ENCODE data around the gene LTBP4. TPM values are rescaled to one million over a fixed set of nuclear protein-coding genes. Genes with fewer than 3 reads are reported as not detected.

LTBP4 gene
- total RNA-seq, 1 donor from 2014 or later: 46.9 TPM

DNA sequence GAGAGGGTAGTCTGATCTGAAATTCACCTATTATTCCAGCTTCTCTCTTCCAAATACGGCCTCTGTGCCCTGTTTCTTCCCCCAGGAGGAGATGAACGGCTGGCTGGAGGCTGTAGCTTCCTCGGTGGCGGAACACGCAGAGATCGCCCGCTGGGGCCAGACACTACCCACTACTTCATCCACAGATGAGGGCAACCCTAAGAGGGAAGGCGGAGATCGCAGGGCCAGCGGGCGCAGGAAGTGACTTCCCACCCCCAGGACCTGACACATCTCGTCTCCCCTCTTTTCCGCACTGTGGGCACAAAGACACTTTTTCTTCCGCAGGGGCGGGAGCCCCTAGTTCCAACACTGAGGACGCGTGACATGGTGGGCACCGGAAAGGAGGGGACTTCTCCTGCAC lies 25.8 kb upstream of the LTBP4 start:
- H3K4me3 Mint-ChIP-seq (ENCODE audit: unreplicated experiment): no peak overlapping the region
- H3K27me3 Mint-ChIP-seq (ENCODE audit: low read depth, unreplicated experiment): no peaks in the 10 kb centered on the region
- FAIRE-seq: no peak
- Histone ChIP-seq H3K9me3 (ENCODE audit: insufficient read depth, low read depth, low read length) (no peaks in the 10 kb centered on the region), H3K4me3 (ENCODE audit: insufficient read depth, low read depth, low read length) (no peak overlapping the region), H3K4me2 (ENCODE audit: low read length) (no peak overlapping the region), H3K27ac (ENCODE audit: low read depth, low read length) (no peak overlapping the region), H3K4me1 (ENCODE audit: insufficient read depth, low read length) (peaks cover 3% of the 10 kb centered on the region), H3K27me3 (ENCODE audit: insufficient read depth, low read length) (no peaks in the 10 kb centered on the region), H3K36me3 (ENCODE audit: insufficient read depth, low read length) (peaks cover 2% of the 10 kb centered on the region), H3K9ac (ENCODE audit: low read length) (no peak overlapping the region), H4K20me1 (ENCODE audit: insufficient read depth, low read length) (no peaks in the 10 kb centered on the region), H2AFZ (ENCODE audit: low read depth, low read length) (no peak overlapping the region), H3K79me2 (ENCODE audit: insufficient read depth, low read length) (peaks cover 8% of the 10 kb centered on the region)
- peaks cover 2% of the 10 kb centered on the region for H3K4me1 Mint-ChIP-seq (ENCODE audit: low read depth, unreplicated experiment)
- TF ChIP-seq, protein P1, sequence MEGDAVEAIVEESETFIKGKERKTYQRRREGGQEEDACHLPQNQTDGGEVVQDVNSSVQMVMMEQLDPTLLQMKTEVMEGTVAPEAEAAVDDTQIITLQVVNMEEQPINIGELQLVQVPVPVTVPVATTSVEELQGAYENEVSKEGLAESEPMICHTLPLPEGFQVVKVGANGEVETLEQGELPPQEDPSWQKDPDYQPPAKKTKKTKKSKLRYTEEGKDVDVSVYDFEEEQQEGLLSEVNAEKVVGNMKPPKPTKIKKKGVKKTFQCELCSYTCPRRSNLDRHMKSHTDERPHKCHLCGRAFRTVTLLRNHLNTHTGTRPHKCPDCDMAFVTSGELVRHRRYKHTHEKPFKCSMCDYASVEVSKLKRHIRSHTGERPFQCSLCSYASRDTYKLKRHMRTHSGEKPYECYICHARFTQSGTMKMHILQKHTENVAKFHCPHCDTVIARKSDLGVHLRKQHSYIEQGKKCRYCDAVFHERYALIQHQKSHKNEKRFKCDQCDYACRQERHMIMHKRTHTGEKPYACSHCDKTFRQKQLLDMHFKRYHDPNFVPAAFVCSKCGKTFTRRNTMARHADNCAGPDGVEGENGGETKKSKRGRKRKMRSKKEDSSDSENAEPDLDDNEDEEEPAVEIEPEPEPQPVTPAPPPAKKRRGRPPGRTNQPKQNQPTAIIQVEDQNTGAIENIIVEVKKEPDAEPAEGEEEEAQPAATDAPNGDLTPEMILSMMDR (IDR thresholded peaks at IDR 0.05; ENCODE audit: insufficient read depth, low read depth, low read length): no peak
- no peak for TF ChIP-seq EZH2 (IDR thresholded peaks at IDR 0.05; ENCODE audit: insufficient read depth, low read length)
- peaks cover 6% of the 10 kb centered on the region for H3K9me3 Mint-ChIP-seq (ENCODE audit: unreplicated experiment)
- DNase-seq (ENCODE audit: low read depth): no peak
- peaks cover 3% of the 10 kb centered on the region for H3K36me3 Mint-ChIP-seq (ENCODE audit: low read depth, unreplicated experiment)
- H3K27ac Mint-ChIP-seq (ENCODE audit: unreplicated experiment): no peak overlapping the region

DNA sequence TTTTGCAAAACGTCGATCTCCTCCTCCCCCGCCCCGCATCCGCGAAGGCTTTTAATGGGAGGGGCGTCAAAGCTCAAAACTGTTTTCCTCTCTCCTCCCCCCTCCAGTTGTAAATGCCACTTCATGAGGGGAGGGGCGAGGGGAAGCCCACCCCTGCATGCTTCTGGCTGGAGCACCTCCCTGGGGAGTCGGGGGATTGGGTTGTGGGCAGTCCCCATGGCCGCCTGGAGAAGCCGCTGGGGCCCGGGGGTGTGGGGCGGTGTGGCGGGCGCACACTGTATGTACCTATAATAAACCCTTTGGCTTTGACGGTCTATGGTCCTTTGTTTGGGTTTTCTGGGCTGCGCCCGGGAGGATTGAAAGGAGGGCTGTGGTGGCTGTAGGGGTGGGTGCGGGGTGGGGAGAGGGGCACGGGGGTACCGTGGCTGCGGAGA lies 25.0 kb upstream of the LTBP4 start:
- TF ChIP-seq, protein P1 (IDR thresholded peaks at IDR 0.05; ENCODE audit: insufficient read depth, low read depth, low read length): no peak
- TF ChIP-seq EZH2 (IDR thresholded peaks at IDR 0.05; ENCODE audit: insufficient read depth, low read length): no peak
- Histone ChIP-seq H3K27ac (ENCODE audit: low read depth, low read length) (no peak overlapping the region), H3K9ac (ENCODE audit: low read length) (peak overlapping the region; percentile 87), H3K4me3 (ENCODE audit: insufficient read depth, low read depth, low read length) (peak overlapping the region; percentile 85), H3K4me2 (ENCODE audit: low read length) (peak overlapping the region; percentile 94), H3K36me3 (ENCODE audit: insufficient read depth, low read length) (peaks cover 3% of the 10 kb centered on the region), H3K4me1 (ENCODE audit: insufficient read depth, low read length) (peaks cover 3% of the 10 kb centered on the region), H3K9me3 (ENCODE audit: insufficient read depth, low read depth, low read length) (no peaks in the 10 kb centered on the region), H4K20me1 (ENCODE audit: insufficient read depth, low read length) (no peaks in the 10 kb centered on the region), H3K79me2 (ENCODE audit: insufficient read depth, low read length) (peaks cover 8% of the 10 kb centered on the region), H3K27me3 (ENCODE audit: insufficient read depth, low read length) (no peaks in the 10 kb centered on the region), H2AFZ (ENCODE audit: low read depth, low read length) (peak overlapping the region; percentile 80)
- FAIRE-seq (no peak), DNase-seq (ENCODE audit: low read depth) (no peak)
- H3K4me1 Mint-ChIP-seq (ENCODE audit: low read depth, unreplicated experiment): peaks cover 2% of the 10 kb centered on the region
- no peaks in the 10 kb centered on the region for H3K27me3 Mint-ChIP-seq (ENCODE audit: low read depth, unreplicated experiment)
- no peak overlapping the region for H3K27ac Mint-ChIP-seq (ENCODE audit: unreplicated experiment)
- peak overlapping the region; percentile 79 for H3K4me3 Mint-ChIP-seq (ENCODE audit: unreplicated experiment)
- H3K9me3 Mint-ChIP-seq (ENCODE audit: unreplicated experiment): peaks cover 3% of the 10 kb centered on the region
- peaks cover 8% of the 10 kb centered on the region for H3K36me3 Mint-ChIP-seq (ENCODE audit: low read depth, unreplicated experiment)

DNA sequence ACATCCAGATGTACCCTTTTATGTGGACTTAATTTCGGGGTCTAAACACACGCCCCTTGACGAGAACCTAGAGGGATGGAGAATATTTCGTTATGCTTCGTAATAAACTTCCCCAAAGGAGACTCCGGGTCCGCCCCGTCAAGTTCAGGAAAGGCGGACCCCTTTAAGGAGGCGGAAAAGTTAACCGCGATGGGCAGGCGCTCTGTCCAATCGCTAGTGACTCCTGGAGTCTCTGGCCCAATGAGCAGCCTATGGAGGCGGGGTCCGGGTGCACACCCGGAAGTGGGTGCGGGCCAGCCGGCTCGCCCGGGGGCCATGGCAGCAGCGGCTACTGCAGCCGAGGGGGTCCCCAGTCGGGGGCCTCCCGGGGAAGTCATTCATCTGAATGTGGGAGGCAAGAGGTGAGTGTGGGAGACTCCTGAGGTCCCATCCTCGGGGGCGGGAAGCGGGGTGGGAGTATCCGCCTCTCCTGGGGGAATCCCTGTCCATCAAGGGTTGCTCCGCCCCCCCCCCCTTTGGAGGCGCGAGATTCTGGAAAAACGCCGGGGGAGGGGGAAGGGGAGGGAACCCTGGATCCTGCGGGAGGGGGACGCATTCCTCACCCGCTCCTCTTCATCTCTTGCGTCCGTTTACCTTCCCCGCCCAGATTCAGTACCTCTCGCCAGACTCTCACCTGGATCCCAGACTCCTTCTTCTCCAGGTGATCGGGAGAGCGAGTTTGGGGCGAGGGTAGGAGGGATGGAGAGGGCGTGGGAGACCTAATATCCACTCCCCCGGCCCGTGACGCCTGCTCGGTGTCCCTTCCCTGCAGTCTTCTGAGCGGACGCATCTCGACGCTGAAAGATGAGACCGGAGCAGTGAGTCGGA lies 24.4 kb upstream of the LTBP4 start, which contains the start of gene SHKBP1:
TSS of gene SHKBP1 (plus strand) at position 289 of the 867 bp plus-strand sequence. CDS start at position 316, 27 bp downstream.
- Histone ChIP-seq H3K79me2 (ENCODE audit: insufficient read depth, low read length) (peaks cover 8% of the 10 kb centered on the region), H3K4me1 (ENCODE audit: insufficient read depth, low read length) (peaks cover 3% of the 10 kb centered on the region), H3K27me3 (ENCODE audit: insufficient read depth, low read length) (no peaks in the 10 kb centered on the region), H3K9me3 (ENCODE audit: insufficient read depth, low read depth, low read length) (no peaks in the 10 kb centered on the region), H3K36me3 (ENCODE audit: insufficient read depth, low read length) (peaks cover 3% of the 10 kb centered on the region), H2AFZ (ENCODE audit: low read depth, low read length) (peak within 1 kb of the TSS; percentile 92), H4K20me1 (ENCODE audit: insufficient read depth, low read length) (no peaks in the 10 kb centered on the region), H3K4me2 (ENCODE audit: low read length) (peak within 1 kb of the TSS; percentile 94), H3K27ac (ENCODE audit: low read depth, low read length) (peak within 1 kb of the TSS; percentile 72), H3K4me3 (ENCODE audit: insufficient read depth, low read depth, low read length) (peak within 1 kb of the TSS; percentile 85), H3K9ac (ENCODE audit: low read length) (peak within 1 kb of the TSS; percentile 87)
- peaks cover 2% of the 10 kb centered on the region for H3K4me1 Mint-ChIP-seq (ENCODE audit: low read depth, unreplicated experiment)
- H3K9me3 Mint-ChIP-seq (ENCODE audit: unreplicated experiment): no peaks in the 10 kb centered on the region
- no peak for FAIRE-seq
- H3K36me3 Mint-ChIP-seq (ENCODE audit: low read depth, unreplicated experiment): peaks cover 8% of the 10 kb centered on the region
- H3K27ac Mint-ChIP-seq (ENCODE audit: unreplicated experiment): no peak within 1 kb of the TSS
- H3K27me3 Mint-ChIP-seq (ENCODE audit: low read depth, unreplicated experiment): no peaks in the 10 kb centered on the region
- peak within 1 kb of the TSS; percentile 79 for H3K4me3 Mint-ChIP-seq (ENCODE audit: unreplicated experiment)
- DNase-seq (ENCODE audit: low read depth): peak; percentile 84
- no peak for TF ChIP-seq EZH2 (IDR thresholded peaks at IDR 0.05; ENCODE audit: insufficient read depth, low read length)
- TF ChIP-seq, protein P1 (IDR thresholded peaks at IDR 0.05; ENCODE audit: insufficient read depth, low read depth, low read length): no peak

Data from astrocyte (in vitro differentiated cells and primary cell).